Skeletal muscle satellite cell (primary cell): ENCODE data around the gene GHRL. TPM values are rescaled to one million over a fixed set of nuclear protein-coding genes. Genes with fewer than 3 reads are reported as not detected.
A peak's percentile ranks its signal among the peaks of the same experiment; 100 is the strongest.

Source experiments
- small RNA-seq: library from RNA; depleted of rRNA; stranded (forward); fragments of <200 nt; gene quantifications from one replicate; pipeline ENCODE3, GENCODE V24; 2012

Gene GHRL

Small RNA genes lying within 50 kb of the gene (small RNA-seq; reads per million reads assigned to genes)
- gene MIR378B (24.1 reads per million, percentile 94 among the genes with 10 or more reads in this experiment), gene RF02126 (not detected)
